Heart left ventricle (tissue), 16 donors: Measurements from ENCODE around the gene DYNLT1. TPM values are rescaled to one million over a fixed set of nuclear protein-coding genes. Genes with fewer than 3 reads are reported as not detected.
A peak's percentile ranks its signal among the peaks of the same experiment; 100 is the strongest.

Experiments used
- ATAC-seq, 4 donors: fragments of 200-7000 bp; cut with Tn5 transposase; one replicate each; pipeline ENCODE4 v1.9.1; 2020 to 2022; ENCODE audit warnings: moderate library complexity in 4 of 4, mild to moderate bottlenecking in 3 of 4, moderate number of reproducible peaks in 1 of 4
- DNase-seq, 5 donors: peaks; one replicate each; pipeline ENCODE4 v3.0.0-alpha.2; 2020
- H3K27ac ChIP-seq, 12 donors: fragments of 200-600 bp; sonication (generic) in 4 of 12; one replicate each; pipeline versions ENCODE4 v1.5.0 to v1.8.0; 2016 to 2022; ENCODE audit warnings: mild to moderate bottlenecking in 2 of 12
- H3K27me3 ChIP-seq, 9 donors: fragments of 200-600 bp; sonication (generic) in 2 of 9; one replicate each; pipeline versions ENCODE4 v1.5.1 to v1.8.0; 2016 to 2022; ENCODE audit warnings: mild to moderate bottlenecking in 3 of 9
- H3K36me3 ChIP-seq, 9 donors: fragments of 200-600 bp; sonication (generic) in 2 of 9; one replicate each; pipeline versions ENCODE4 v1.5.0 to v1.8.0; 2018 to 2022; ENCODE audit warnings: mild to moderate bottlenecking in 2 of 9
- H3K4me1 ChIP-seq, 12 donors: fragments of 200-600 bp; sonication (generic) in 4 of 12; one replicate each; pipeline versions ENCODE4 v1.5.0 to v1.8.0; 2016 to 2022; ENCODE audit warnings: mild to moderate bottlenecking in 3 of 12
- H3K4me3 ChIP-seq, 12 donors: fragments of 200-600 bp; sonication (generic) in 4 of 12; one replicate each; pipeline versions ENCODE4 v1.5.0 to v1.8.0; 2017 to 2022; ENCODE audit warnings: mild to moderate bottlenecking in 9 of 12, moderate library complexity in 4 of 12
- H3K9me3 ChIP-seq, 12 donors: fragments of 200-600 bp; sonication (generic) in 4 of 12; one replicate each; pipeline versions ENCODE4 v1.5.0 to v1.8.0; 2016 to 2022; ENCODE audit warnings: mild to moderate bottlenecking in 1 of 12
- CTCF ChIP-seq, 12 donors: fragments of 200-600 bp; sonication (generic) in 4 of 12; IDR thresholded peaks; one replicate each; pipeline versions ENCODE4 v1.5.0 to v1.8.0; 2018 to 2022; ENCODE audit warnings: antibody characterized with exemption in 12 of 12, mild to moderate bottlenecking in 5 of 12
- POLR2A ChIP-seq, 2 donors: fragments of 450-650 bp; IDR thresholded peaks; one replicate each; pipeline ENCODE4 v1.6.1; 2017; ENCODE audit warnings: antibody characterized with exemption in 2 of 2, mild to moderate bottlenecking in 2 of 2, moderate library complexity in 2 of 2
- WGBS, 4 donors: extraction: QIAGEN DNeasy Blood & Tissue Kit in 2 of 4; methylation state at CpG; one replicate each; pipeline versions ENCODE4 v1.1.5 to v1.1.7; 2013 to 2018; 5-methylcytosine and 5-hydroxymethylcytosine counted together
- intact Hi-C, 10 donors: fragments of 100-400 bp; cut with DNase I; formaldehyde crosslinking; loops; one replicate each; pipeline versions ENCODE4 v1.11.1 to v1.14.2; 2022
- polyA plus RNA-seq, 2 donors: library from polyadenylated mRNA; stranded (reverse); fragments of 200-250 nt; gene quantifications; one replicate each; pipeline ENCODE4 v1.2.3, GENCODE V29; 2013
- total RNA-seq, 9 donors: library from RNA; depleted of rRNA in 2 of 9; stranded (reverse); fragments of >200 nt in 2 of 9; fragmentation: NEBNext Ultra II Directional in 3 of 9; extraction: Animal tissue kit (Norgen Biotek cat#: 25700) in 3 of 9; gene quantifications; one replicate each; pipeline versions ENCODE4 v1.1.0 to v1.2.4, GENCODE V29; 2016 to 2023
- donor health status: ischemic (EF 13 %, LVEDD 7.1; RV severe dilation, severe dysfunction).
- donor health status: healthy with polysubstance abuse.
- donor health status: DM: no; HTN: yes; CAD: no.
- donor health status: DM: no; HTN: no; CAD: no.
- donor health status: ischemic (EF 25% LVEDD 6.9; RV normal size, moderate dysfunction).
- donor health status: ischemic (EF 25% LVEDD 5.7; RV mildly dilated, moderate dysfunction).
- donor health status: healthy.
- donor health status: DM: yes; HTN: yes; CAD: no.
- donor health status: ischemic (EF 35%, LVEDD 5.7; RV mildly dilated, moderate dysfunction).
- donor health status: nonischemic (EF 11% LVEDD 7.7; RV severe dilation, severe dysfunction).
- donor health status: DM: yes; HTN: yes; CAD: no.
- donor health status: PGD.
- donor health status: ischemic (EF 29% LVEDD 5.4; RV normal size, mild dysfunction).
- donor health status: nonischemic (EF 23%, LVEDD 6.1; RV moderate dilation, normal function).

The DYNLT1 gene
- total and polyA plus RNA-seq, 11 donors: 68.4 to 177 (median 125) TPM

- no peak for ATAC-seq
- Histone ChIP-seq H3K27me3 (no peaks in the 10 kb centered on the region), H3K27ac (peak overlapping the region in 1 of 12 donors; percentile 33), H3K9me3 (no peaks in the 10 kb centered on the region), H3K36me3 (peaks cover 0 to 39% (median 33%) of the 10 kb centered on the region in 9 donors), H3K4me1 (peaks cover 2 to 51% (median 42%) of the 10 kb centered on the region in 12 donors), H3K4me3 (no peak overlapping the region)
- intact Hi-C loops: loop anchor here in 1 of 10 donors (10.0 kb wide), 1 partner anchor 174 kb away; the partner anchor contains the start of gene EZR
- 76 to 87% (median 78%) methylated on average over 2 of the region's 2 CpGs for WGBS, 4 donors
- TF ChIP-seq CTCF (IDR thresholded peaks at IDR 0.05): no peak
- no peak for TF ChIP-seq POLR2A (IDR thresholded peaks at IDR 0.05)
- DNase-seq: no peak
Measured at GRCh38 chr6:158640519-158640918, 4.0 kb downstream of the DYNLT1 start.

GRCh38 chr6:158639056-158639455 is 5.5 kb downstream of the DYNLT1 start:
- peak overlapping the region in 6 of 12 donors; percentile 1 to 30 (median 8) for H3K27ac ChIP-seq
- peaks cover 2 to 47% (median 38%) of the 10 kb centered on the region in 12 donors for H3K4me1 ChIP-seq
- intact Hi-C loops: loop anchor here in 1 of 10 donors (10.0 kb wide), 1 partner anchor 46 kb away; no protein-coding TSS in a partner anchor
- no peaks in the 10 kb centered on the region for H3K27me3 ChIP-seq
- 83 to 90% (median 87%) methylated on average over 5 of the region's 5 CpGs for WGBS, 4 donors
- no peak overlapping the region for H3K4me3 ChIP-seq
- peaks cover 0 to 53% (median 48%) of the 10 kb centered on the region in 9 donors for H3K36me3 ChIP-seq
- no peak for DNase-seq
- ATAC-seq: no peak
- no peak for TF ChIP-seq CTCF (IDR thresholded peaks at IDR 0.05)
- no peak for TF ChIP-seq POLR2A (IDR thresholded peaks at IDR 0.05)
- no peaks in the 10 kb centered on the region for H3K9me3 ChIP-seq

GRCh38 chr6:158638324-158638854 is 6.2 kb downstream of the DYNLT1 start:
- intact Hi-C loops: loop anchor here in 1 of 10 donors (10.0 kb wide), 1 partner anchor 46 kb away; no protein-coding TSS in a partner anchor
- no peak for DNase-seq
- peaks cover 2 to 44% (median 35%) of the 10 kb centered on the region in 12 donors for H3K4me1 ChIP-seq
- WGBS, 4 donors: 58 to 74% (median 72%) methylated on average over 3 of the region's 3 CpGs
- H3K4me3 ChIP-seq: no peak overlapping the region
- no peaks in the 10 kb centered on the region for H3K27me3 ChIP-seq
- no peaks in the 10 kb centered on the region for H3K9me3 ChIP-seq
- TF ChIP-seq CTCF (IDR thresholded peaks at IDR 0.05) (no peak), POLR2A (IDR thresholded peaks at IDR 0.05) (no peak)
- H3K36me3 ChIP-seq: peaks cover 0 to 60% (median 51%) of the 10 kb centered on the region in 9 donors
- no peak for ATAC-seq
- H3K27ac ChIP-seq: peak overlapping the region in 6 of 12 donors; percentile 1 to 43 (median 16)

GRCh38 chr6:158636778-158637177 is 7.8 kb downstream of the DYNLT1 start:
- TF ChIP-seq POLR2A (IDR thresholded peaks at IDR 0.05) (no peak), CTCF (IDR thresholded peaks at IDR 0.05) (no peak)
- 92 to 95% (median 93%) methylated on average over 8 of the region's 8 CpGs for WGBS, 4 donors
- H3K27me3 ChIP-seq: no peaks in the 10 kb centered on the region
- H3K4me1 ChIP-seq: peaks cover 0 to 35% (median 28%) of the 10 kb centered on the region in 12 donors
- no peak overlapping the region for H3K27ac ChIP-seq
- H3K36me3 ChIP-seq: peaks cover 0 to 70% (median 56%) of the 10 kb centered on the region in 9 donors
- no peak for ATAC-seq
- no peaks in the 10 kb centered on the region for H3K9me3 ChIP-seq
- no peak overlapping the region for H3K4me3 ChIP-seq
- no peak for DNase-seq
- intact Hi-C loops: loop anchor here in 1 of 10 donors (10.0 kb wide), 1 partner anchor 48 kb away; no protein-coding TSS in a partner anchor
